ENCODE measurements around the gene ANKS1B. TPM values are rescaled to one million over a fixed set of nuclear protein-coding genes. Genes with fewer than 3 reads are reported as not detected.
"Not testable (repeated sequence)": the region's sequence is repeated elsewhere in the genome, so short reads cannot be mapped to it uniquely, and the experiment has no call there.

ANKS1B gene
- total RNA-seq, 4 donors from 2014 or later, result 14.0 to 38.4 (median 28.6) TPM

GRCh38 chr12:99806304-99806703 is 178.4 kb downstream of the ANKS1B start:
- WGBS, 2 donors, result 96 to 97% methylated on average over 9 of the region's 9 CpGs
- H3K4me1 ChIP-seq, result peaks cover 0 to 9% (median 0%) of the 10 kb centered on the region in 4 donors
- no peak overlapping the region for H3K4me3 ChIP-seq
- no peaks in the 10 kb centered on the region for H3K27me3 ChIP-seq
- TF ChIP-seq CTCF (IDR thresholded peaks at IDR 0.05) (no peak), POLR2A (IDR thresholded peaks at IDR 0.05) (no peak), EP300 (IDR thresholded peaks at IDR 0.05) (no peak)
- H3K9me3 ChIP-seq, result no peaks in the 10 kb centered on the region
- no peaks in the 10 kb centered on the region for H3K36me3 ChIP-seq
- no peak overlapping the region for H3K27ac ChIP-seq
- DNase-seq (ENCODE audit: low spot score in 2 of 2), result no peak

- Histone ChIP-seq H3K27ac (no peak overlapping the region), H3K4me3 (no peak overlapping the region), H3K36me3 (no peaks in the 10 kb centered on the region), H3K27me3 (no peaks in the 10 kb centered on the region), H3K4me1 (no peaks in the 10 kb centered on the region), H3K9me3 (no peaks in the 10 kb centered on the region)
- DNase-seq (ENCODE audit: low spot score in 2 of 2), result no peak
- TF ChIP-seq POLR2A (IDR thresholded peaks at IDR 0.05), result no peak
Measured at GRCh38 chr12:99804715-99805114, 180.0 kb downstream of the ANKS1B start.

GRCh38 chr12:99800605-99801004 is 184.1 kb downstream of the ANKS1B start:
- 93 to 96% methylated on average over 2 of the region's 2 CpGs for WGBS, 2 donors
- no peak for TF ChIP-seq EP300 (IDR thresholded peaks at IDR 0.05)
- TF ChIP-seq CTCF (IDR thresholded peaks at IDR 0.05), result no peak
- TF ChIP-seq POLR2A (IDR thresholded peaks at IDR 0.05), result no peak
- Histone ChIP-seq H3K27ac (no peak overlapping the region), H3K9me3 (no peaks in the 10 kb centered on the region), H3K4me1 (no peaks in the 10 kb centered on the region), H3K36me3 (no peaks in the 10 kb centered on the region), H3K27me3 (no peaks in the 10 kb centered on the region), H3K4me3 (no peak overlapping the region)
- DNase-seq (ENCODE audit: low spot score in 2 of 2), result no peak

- not testable (repeated sequence) for H3K27me3 ChIP-seq; H3K36me3 ChIP-seq; H3K9me3 ChIP-seq; H3K4me3 ChIP-seq; DNase-seq (ENCODE audit: low spot score in 2 of 2); H3K4me1 ChIP-seq; H3K27ac ChIP-seq
- 77 to 80% methylated on average over 4 of the region's 4 CpGs for WGBS, 2 donors
Measured at GRCh38 chr12:99797931-99798330, 186.8 kb downstream of the ANKS1B start.

GRCh38 chr12:99783421-99783820 is 201.3 kb downstream of the ANKS1B start:
- WGBS, 2 donors, result 89 to 93% methylated on average over 3 of the region's 3 CpGs

GRCh38 chr12:99772274-99772673 is 212.5 kb downstream of the ANKS1B start:
- Histone ChIP-seq H3K9me3 (no peaks in the 10 kb centered on the region), H3K27me3 (no peaks in the 10 kb centered on the region), H3K36me3 (peaks cover 0 to 12% (median 0%) of the 10 kb centered on the region in 3 donors), H3K4me1 (peaks cover 0 to 17% (median 0%) of the 10 kb centered on the region in 4 donors), H3K4me3 (no peak overlapping the region), H3K27ac (no peak overlapping the region)
- 46 to 59% methylated on average over 3 of the region's 3 CpGs for WGBS, 2 donors
- no peak for DNase-seq (ENCODE audit: low spot score in 2 of 2)
- TF ChIP-seq EP300 (IDR thresholded peaks at IDR 0.05), result no peak
- TF ChIP-seq CTCF (IDR thresholded peaks at IDR 0.05), result no peak
- TF ChIP-seq POLR2A (IDR thresholded peaks at IDR 0.05), result no peak

More at GRCh38 chr12:99783421-99783820, 201.3 kb downstream of the ANKS1B start:
- no peak for DNase-seq (ENCODE audit: low spot score in 2 of 2)
- no peaks in the 10 kb centered on the region for H3K27me3 ChIP-seq
- TF ChIP-seq EP300 (IDR thresholded peaks at IDR 0.05) (no peak), CTCF (IDR thresholded peaks at IDR 0.05) (no peak), POLR2A (IDR thresholded peaks at IDR 0.05) (no peak)
- H3K4me3 ChIP-seq, result no peak overlapping the region
- H3K36me3 ChIP-seq, result peaks cover 0 to 10% (median 0%) of the 10 kb centered on the region in 3 donors
- no peaks in the 10 kb centered on the region for H3K4me1 ChIP-seq
- no peak overlapping the region for H3K27ac ChIP-seq
- H3K9me3 ChIP-seq, result no peaks in the 10 kb centered on the region
